Measurements from ENCODE around the gene KRT79.

Gene KRT79

DNA sequence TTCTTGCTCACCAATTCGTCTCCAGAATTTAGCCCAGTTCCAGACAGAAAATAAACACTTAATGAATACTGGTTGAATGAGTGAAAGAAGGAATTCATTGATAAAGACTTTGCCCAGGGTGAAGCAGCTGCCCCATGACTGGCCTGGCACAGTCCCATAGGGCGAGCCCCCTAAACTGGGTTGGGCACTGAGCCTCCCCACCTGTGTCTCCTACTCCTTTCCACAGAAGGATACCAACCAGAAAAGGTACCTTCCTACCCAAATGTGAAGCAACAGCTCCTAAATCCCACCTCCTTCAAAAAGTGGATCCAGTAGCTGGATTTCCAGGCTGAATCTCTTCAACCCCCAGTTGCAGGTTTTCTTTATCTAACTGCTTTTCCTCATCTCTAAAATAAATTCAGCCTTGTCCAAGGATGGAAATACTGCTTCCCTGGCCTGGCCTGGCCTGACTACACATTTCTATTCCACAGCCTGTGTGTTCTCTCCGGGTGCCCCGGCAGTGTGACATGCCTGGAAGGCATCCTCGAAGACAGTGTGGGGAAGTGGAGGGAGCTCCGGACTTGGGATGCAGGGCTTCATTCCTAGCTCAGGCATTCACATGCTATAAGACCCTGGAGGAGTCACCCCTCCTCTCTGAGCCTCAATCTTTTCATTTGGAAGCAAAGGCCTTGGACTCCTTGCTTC, 45.8 kb downstream of the KRT79 start:
- DNase-seq: no peak

DNA sequence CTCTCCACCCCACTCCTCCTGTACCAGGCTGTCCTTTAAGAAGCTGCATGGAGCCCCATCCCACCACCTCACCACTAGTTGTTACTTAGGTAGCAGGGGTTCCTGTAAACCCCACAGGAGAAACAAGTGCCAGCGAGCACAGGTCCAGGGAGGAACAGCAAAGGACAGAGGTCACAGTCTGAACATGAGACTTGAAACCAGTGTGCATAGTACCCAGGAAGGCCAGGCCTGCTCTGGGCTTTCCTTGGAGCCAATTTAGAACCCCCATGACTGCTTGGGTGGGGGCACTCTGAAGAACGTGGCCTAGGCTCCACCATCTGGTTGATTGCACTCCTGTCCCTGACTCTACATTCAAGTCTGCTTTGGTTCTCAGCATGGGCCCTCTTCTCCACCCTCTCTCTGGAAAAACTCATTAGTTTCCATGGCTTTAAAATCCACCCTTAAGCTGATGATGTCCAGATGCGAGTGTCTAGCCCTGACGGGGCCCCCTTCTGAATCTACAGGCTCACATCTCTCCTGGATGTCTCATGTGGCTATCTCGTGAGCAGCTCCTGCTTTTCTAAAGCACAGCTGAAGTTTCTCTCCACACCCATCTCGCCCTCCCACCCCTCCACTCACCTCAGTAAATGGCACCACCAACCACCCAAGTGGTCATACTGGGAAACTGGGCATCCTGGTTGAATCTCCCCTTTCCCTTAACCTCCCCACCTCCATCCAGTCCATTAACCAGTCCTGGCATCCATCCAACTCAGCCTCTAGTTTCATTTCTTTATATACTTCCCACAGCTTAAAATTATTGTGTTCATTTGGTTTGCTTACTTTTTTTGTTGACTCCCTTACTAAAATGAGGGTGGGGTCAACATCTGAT, 46.6 kb downstream of the KRT79 start:
- DNase-seq: no peak

- DNase-seq: no peak
These were observed 49.2 kb downstream of the KRT79 start for GRCh38 chr12:52784909-52785308.

- DNase-seq: no peak
These were observed 50.4 kb downstream of the KRT79 start for GRCh38 chr12:52783563-52784316.

- no peak for DNase-seq
These were observed 51.6 kb downstream of the KRT79 start for GRCh38 chr12:52782502-52782901.

DNA sequence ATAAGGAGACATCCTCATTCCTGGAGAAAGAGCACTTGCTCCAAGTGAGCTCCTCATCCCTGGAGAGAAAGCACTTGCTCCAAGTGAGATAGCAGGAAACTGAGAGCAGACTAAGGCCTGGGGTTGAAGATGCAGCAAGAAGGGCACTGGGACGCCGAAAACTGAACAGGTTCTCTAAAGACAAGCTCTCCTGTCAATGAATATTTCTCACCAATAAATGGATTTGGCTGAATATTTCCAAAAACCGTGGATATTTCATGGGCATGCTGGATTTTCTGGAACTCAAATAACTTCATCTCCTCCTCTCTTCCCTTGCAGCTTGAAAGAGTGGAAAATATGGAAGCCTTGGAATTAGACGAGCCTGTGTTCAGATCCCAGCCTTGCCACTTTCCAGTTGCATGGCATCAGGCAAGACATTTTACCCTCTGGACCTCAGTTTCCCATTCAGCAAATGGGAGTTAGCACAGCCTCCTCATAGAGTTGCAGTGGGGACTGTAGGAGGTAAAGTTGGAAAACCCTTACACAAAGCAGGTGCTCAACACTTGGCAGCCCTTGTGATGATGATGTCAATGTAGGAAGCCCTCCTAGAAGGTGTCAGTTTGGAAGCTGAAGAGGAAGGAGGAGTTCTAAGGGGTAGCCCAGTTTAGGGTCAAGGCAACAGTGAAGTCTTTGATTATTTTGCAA, 52.6 kb downstream of the KRT79 start:
- DNase-seq: no peak

DNA sequence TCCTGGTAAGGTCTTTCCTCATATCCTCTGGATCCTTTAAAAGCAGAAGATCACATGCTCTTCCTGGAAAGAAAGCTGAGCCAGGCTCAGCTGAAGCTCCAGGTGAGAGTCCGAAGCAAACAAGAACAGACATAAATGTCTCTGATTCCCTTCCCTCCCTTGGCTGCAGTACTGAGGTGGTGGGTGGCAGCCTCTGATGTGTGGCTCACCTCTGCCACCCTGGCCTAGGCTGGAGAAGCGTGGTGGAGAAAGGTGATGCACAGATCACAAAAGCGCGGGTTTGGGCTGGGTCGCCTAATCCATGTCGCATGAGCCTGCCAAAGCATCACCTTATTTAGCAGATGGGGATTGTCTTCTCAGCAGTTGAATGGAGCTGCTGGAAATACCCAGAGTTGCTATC, 54.2 kb downstream of the KRT79 start:
- no peak for DNase-seq

DNA sequence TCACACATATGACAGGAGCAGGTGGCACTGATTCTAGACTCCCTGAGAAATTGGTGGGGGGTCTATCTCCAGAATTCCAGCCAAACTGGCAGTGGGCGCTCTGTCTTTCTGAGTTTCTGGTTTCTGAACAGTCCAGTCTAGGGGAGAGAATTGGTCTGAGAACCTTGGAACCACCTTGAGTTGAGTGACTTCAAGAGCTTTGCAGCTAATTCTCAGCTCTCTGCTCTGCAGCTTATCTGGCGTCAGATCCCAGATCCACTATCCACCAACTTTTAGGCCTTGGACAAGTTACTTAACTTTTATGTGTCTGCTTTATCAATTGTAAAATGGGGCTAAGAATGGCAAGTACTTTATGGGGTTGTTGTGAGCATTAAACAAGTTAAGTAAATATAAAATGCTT, 55.3 kb downstream of the KRT79 start:
- DNase-seq: no peak

- no peak for DNase-seq
These were observed 56.5 kb downstream of the KRT79 start for GRCh38 chr12:52777566-52777965.

- DNase-seq: no peak
These were observed 57.2 kb downstream of the KRT79 start, which contains the start of gene KRT76 for GRCh38 chr12:52776913-52777395. KRT76 (minus strand) TSS chr12:52777345; CDS start chr12:52777291, 54 bp downstream.

GRCh38 chr12:52776435-52776834, 57.7 kb downstream of the KRT79 start:
- DNase-seq: no peak

DNA sequence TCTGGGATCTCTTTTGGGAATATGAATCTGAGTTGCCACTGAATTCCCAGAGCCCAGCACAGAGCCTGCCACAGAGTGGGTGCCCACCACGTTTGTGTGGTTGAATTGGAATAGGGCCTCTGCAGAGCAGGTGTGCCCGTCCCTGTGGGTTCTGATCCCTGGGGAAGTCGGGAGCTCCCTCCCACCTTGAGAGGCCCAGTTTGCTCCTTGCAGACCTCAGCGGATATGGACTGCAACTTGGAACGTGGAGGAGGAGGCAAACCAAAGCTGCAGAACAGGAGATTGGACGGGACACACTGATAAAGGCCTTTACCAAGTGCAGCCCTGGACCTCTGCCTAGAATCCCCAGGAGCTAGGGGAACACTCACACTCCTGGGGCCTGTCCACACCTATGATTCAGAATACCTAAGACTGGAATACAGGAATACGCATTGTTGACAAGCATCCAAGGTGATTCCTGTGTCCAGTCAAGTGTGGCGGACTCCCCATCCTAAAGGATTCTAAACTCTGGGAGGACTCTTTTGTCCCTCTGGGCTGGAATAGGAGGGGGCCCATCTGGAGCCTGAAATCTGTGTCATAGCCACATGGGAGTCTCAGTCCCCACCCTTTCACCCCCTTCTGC, 59.4 kb downstream of the KRT79 start:
- DNase-seq: no peak

DNA sequence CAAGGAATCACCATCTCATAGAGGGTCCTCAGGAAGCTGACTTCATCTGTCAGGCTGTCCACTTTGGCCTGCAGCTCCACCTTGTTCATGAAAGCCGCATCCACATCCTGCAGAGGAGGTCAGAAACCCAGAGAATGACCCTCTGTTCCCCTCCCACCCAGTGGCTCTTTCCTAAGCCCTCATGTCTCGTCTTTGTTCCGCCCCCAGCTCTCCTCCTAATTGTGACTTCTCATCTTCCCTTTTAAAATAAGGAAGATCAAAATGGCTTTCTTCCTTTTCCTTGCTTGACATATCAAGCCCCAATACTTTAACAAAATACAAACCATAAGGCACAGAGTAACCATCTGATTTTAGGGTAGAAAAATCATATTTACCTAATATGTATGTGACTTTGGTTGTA, 61.3 kb downstream of the KRT79 start:
- DNase-seq: no peak

DNA sequence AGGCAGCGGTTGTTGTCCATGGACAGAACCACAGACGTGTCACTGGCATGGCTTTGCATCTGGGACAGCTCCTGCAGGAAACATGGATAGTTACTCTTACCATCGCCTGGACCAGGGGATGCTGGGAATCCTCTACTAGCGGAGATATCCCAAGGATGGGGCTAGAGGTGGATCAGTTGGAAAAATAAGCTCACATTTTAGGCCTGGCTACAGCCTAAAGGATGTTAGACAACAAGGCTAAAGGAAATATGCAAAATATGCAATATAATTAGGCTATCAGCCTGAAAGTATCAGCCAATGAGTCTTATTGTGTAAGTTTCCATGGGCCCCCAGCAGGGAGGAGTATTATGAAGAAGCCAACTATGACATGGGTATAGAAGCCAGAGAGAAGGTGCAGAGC, 61.9 kb downstream of the KRT79 start:
- no peak for DNase-seq

DNA sequence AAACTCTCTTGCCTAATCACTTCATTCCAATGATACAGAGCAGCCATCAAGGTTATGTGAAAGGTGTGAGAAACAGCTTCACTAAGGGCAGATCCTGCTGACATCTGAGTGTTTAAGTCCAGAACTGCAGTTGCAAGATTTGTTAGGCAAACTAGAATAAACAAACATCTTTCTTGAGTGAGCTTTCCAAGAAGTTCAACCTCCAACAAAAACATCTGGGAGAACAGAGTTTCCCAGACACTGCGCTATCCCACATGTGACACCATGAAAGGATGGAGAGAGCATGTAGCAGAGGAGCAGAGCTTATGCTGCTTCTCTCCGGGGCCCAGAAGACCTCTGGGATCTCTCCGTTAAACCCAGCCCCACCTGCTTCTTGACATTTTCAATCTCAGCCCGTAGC, 62.6 kb downstream of the KRT79 start:
- DNase-seq: no peak
